CD4-positive, alpha-beta T cell treated with Interleukin-6 at 100 ng/mL for 8 hours (primary cell): Measurements from ENCODE around the gene IL21R.
A peak's percentile ranks its signal among the peaks of the same experiment; 100 is the strongest.
"Not testable (repeated sequence)": the region's sequence is repeated elsewhere in the genome, so short reads cannot be mapped to it uniquely, and the experiment has no call there.

ENCODE experiments used
- DNase-seq: peaks from one replicate; pipeline ENCODE4 v3.0.0-alpha.2; 2020; ENCODE audit warnings: mixed read lengths, low spot score

IL21R gene

GRCh38 chr16:27426423-27427408, 24.7 kb downstream of the IL21R start:
- peak; percentile 80 for DNase-seq

GRCh38 chr16:27427538-27427937, 25.6 kb downstream of the IL21R start:
- no peak for DNase-seq

- DNase-seq, result no peak
Observed at GRCh38 chr16:27428026-27428785, 26.2 kb downstream of the IL21R start.

- no peak for DNase-seq
Observed at GRCh38 chr16:27429330-27429871, 27.4 kb downstream of the IL21R start.

- DNase-seq, result no peak
Observed at GRCh38 chr16:27429981-27430441, 28.0 kb downstream of the IL21R start.

- no peak for DNase-seq
Observed at GRCh38 chr16:27430512-27430911, 28.5 kb downstream of the IL21R start.

- DNase-seq, result no peak
Observed at GRCh38 chr16:27430923-27431484, 29.0 kb downstream of the IL21R start.

- DNase-seq, result no peak
Observed at GRCh38 chr16:27431773-27432532, 30.0 kb downstream of the IL21R start.

- no peak for DNase-seq
Observed at GRCh38 chr16:27432558-27432957, 30.6 kb downstream of the IL21R start.

GRCh38 chr16:27433191-27433590, 31.2 kb downstream of the IL21R start:
- not testable (repeated sequence) for DNase-seq

- DNase-seq, result no peak
Observed at GRCh38 chr16:27433636-27434035, 31.7 kb downstream of the IL21R start.

- DNase-seq, result no peak
Observed at GRCh38 chr16:27434141-27435051, 32.4 kb downstream of the IL21R start.

- not testable (repeated sequence) for DNase-seq
Observed at GRCh38 chr16:27435146-27435545, 33.2 kb downstream of the IL21R start.

GRCh38 chr16:27436065-27436464, 34.1 kb downstream of the IL21R start:
- no peak for DNase-seq

- DNase-seq, result no peak
Observed at GRCh38 chr16:27436921-27437650, 35.1 kb downstream of the IL21R start.

- no peak for DNase-seq
Observed at GRCh38 chr16:27437946-27438345, 36.0 kb downstream of the IL21R start.

GRCh38 chr16:27439271-27440018, 37.5 kb downstream of the IL21R start:
- no peak for DNase-seq

GRCh38 chr16:27441276-27441675, 39.3 kb downstream of the IL21R start:
- no peak for DNase-seq

- DNase-seq, result no peak
Observed at GRCh38 chr16:27441998-27442397, 40.0 kb downstream of the IL21R start.
